ENCODE data around the gene SLC16A3.

The SLC16A3 gene

GRCh38 chr17:82269138-82269881 lies 40.5 kb downstream of the SLC16A3 start:
- H3K79me2 ChIP-seq (ENCODE audit: low read length) = peaks cover 85% of the 10 kb centered on the region
- no peaks in the 10 kb centered on the region for H3K9me3 ChIP-seq (ENCODE audit: insufficient read depth, low read length)
- H3K4me1 ChIP-seq (ENCODE audit: low read length) = peaks cover 12% of the 10 kb centered on the region
- no peak overlapping the region for H3K4me2 ChIP-seq (ENCODE audit: low read length)
- H2AFZ ChIP-seq (ENCODE audit: low read depth, low read length) = no peak overlapping the region
- H4K20me1 ChIP-seq (ENCODE audit: insufficient read depth, low read length) = peaks cover 70% of the 10 kb centered on the region
- no peak overlapping the region for H3K9ac ChIP-seq (ENCODE audit: low read length)
- H3K27me3 ChIP-seq (ENCODE audit: low read depth, low read length) = 0 out of 2 replicates have a peak, but pooled peaks cover 2% of the 10 kb centered on the region
- H3K36me3 ChIP-seq (replicated peaks; ENCODE audit: low read depth, low read length) = peaks cover 54% of the 10 kb centered on the region
- H3K4me3 ChIP-seq (ENCODE audit: low read length) = no peak overlapping the region
- TF ChIP-seq EZH2phosphoT487 (IDR thresholded peaks at IDR 0.05; ENCODE audit: low read depth) = no peak
- TF ChIP-seq, protein P1, sequence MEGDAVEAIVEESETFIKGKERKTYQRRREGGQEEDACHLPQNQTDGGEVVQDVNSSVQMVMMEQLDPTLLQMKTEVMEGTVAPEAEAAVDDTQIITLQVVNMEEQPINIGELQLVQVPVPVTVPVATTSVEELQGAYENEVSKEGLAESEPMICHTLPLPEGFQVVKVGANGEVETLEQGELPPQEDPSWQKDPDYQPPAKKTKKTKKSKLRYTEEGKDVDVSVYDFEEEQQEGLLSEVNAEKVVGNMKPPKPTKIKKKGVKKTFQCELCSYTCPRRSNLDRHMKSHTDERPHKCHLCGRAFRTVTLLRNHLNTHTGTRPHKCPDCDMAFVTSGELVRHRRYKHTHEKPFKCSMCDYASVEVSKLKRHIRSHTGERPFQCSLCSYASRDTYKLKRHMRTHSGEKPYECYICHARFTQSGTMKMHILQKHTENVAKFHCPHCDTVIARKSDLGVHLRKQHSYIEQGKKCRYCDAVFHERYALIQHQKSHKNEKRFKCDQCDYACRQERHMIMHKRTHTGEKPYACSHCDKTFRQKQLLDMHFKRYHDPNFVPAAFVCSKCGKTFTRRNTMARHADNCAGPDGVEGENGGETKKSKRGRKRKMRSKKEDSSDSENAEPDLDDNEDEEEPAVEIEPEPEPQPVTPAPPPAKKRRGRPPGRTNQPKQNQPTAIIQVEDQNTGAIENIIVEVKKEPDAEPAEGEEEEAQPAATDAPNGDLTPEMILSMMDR (IDR thresholded peaks at IDR 0.05; ENCODE audit: low read depth, low read length) = no peak
- no peak overlapping the region for H3K27ac ChIP-seq (ENCODE audit: low read length)

- no peak overlapping the region for H3K4me3 ChIP-seq (ENCODE audit: low read length)
- no peak overlapping the region for H3K9ac ChIP-seq (ENCODE audit: low read length)
- no peak overlapping the region for H2AFZ ChIP-seq (ENCODE audit: low read depth, low read length)
- peaks cover 5% of the 10 kb centered on the region; the same call in 1 of the 2 replicates for H3K27me3 ChIP-seq (ENCODE audit: low read depth, low read length)
- peaks cover 12% of the 10 kb centered on the region for H3K4me1 ChIP-seq (ENCODE audit: low read length)
- no peak overlapping the region for H3K4me2 ChIP-seq (ENCODE audit: low read length)
- peaks cover 83% of the 10 kb centered on the region for H3K79me2 ChIP-seq (ENCODE audit: low read length)
- peaks cover 70% of the 10 kb centered on the region for H4K20me1 ChIP-seq (ENCODE audit: insufficient read depth, low read length)
- TF ChIP-seq, protein P1 (IDR thresholded peaks at IDR 0.05; ENCODE audit: low read depth, low read length) = no peak
- no peak for TF ChIP-seq EZH2phosphoT487 (IDR thresholded peaks at IDR 0.05; ENCODE audit: low read depth)
- peaks cover 52% of the 10 kb centered on the region for H3K36me3 ChIP-seq (replicated peaks; ENCODE audit: low read depth, low read length)
- no peaks in the 10 kb centered on the region for H3K9me3 ChIP-seq (ENCODE audit: insufficient read depth, low read length)
- no peak overlapping the region for H3K27ac ChIP-seq (ENCODE audit: low read length)
Observed at GRCh38 chr17:82269882-82270500, 41.1 kb downstream of the SLC16A3 start.

DNA sequence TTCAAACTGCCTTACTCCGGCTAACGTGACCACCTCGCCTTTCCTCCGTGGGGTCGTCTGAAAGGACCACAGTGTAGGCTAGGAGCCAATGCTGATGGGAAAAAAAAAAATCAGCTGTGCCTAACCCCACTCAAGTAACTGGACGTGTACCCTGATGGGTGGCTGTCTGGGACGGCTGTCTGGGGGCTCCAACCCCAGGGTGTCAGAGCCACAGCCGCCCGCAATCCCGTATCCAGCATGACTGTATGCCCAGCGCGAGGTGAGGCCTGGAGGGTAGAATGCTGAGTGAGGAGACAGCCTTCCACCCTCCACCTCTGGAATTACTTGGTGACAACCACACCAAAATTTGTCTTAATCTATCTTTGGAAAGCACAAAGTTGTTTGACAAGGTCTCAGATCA lies 41.8 kb downstream of the SLC16A3 start:
- Histone ChIP-seq H3K27me3 (ENCODE audit: low read depth, low read length) (peaks cover 11% of the 10 kb centered on the region; the same call in 1 of the 2 replicates), H3K27ac (ENCODE audit: low read length) (no peak overlapping the region), H3K36me3 (replicated peaks; ENCODE audit: low read depth, low read length) (peaks cover 47% of the 10 kb centered on the region), H3K4me1 (ENCODE audit: low read length) (peaks cover 12% of the 10 kb centered on the region), H3K4me3 (ENCODE audit: low read length) (no peak overlapping the region), H3K79me2 (ENCODE audit: low read length) (peaks cover 77% of the 10 kb centered on the region), H3K9me3 (ENCODE audit: insufficient read depth, low read length) (no peaks in the 10 kb centered on the region), H3K4me2 (ENCODE audit: low read length) (no peak overlapping the region), H3K9ac (ENCODE audit: low read length) (no peak overlapping the region), H4K20me1 (ENCODE audit: insufficient read depth, low read length) (peaks cover 68% of the 10 kb centered on the region), H2AFZ (ENCODE audit: low read depth, low read length) (no peak overlapping the region)
- no peak for TF ChIP-seq EZH2phosphoT487 (IDR thresholded peaks at IDR 0.05; ENCODE audit: low read depth)
- TF ChIP-seq, protein P1 (IDR thresholded peaks at IDR 0.05; ENCODE audit: low read depth, low read length) = no peak

DNA sequence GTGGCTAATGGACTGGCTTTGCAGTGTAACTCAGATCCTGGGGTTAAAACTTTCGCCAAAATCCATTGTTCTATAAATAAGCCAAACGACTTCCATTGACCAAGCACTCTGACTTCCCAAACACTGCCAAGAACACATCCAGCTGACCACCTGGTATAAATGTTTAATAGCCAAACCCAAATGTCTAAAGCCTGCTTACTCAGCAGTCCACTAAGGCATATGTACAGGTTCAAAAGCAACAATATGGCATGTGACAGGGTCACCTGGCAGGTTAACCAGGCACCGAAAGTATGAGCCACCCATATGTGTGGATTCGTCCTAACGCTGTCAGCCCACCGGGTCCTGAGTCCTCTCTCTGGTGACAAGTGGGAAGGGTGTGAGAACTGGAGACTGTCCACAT lies 42.6 kb downstream of the SLC16A3 start:
- Histone ChIP-seq H2AFZ (ENCODE audit: low read depth, low read length) (no peak overlapping the region), H3K4me2 (ENCODE audit: low read length) (no peak overlapping the region), H4K20me1 (ENCODE audit: insufficient read depth, low read length) (peaks cover 60% of the 10 kb centered on the region), H3K36me3 (replicated peaks; ENCODE audit: low read depth, low read length) (peaks cover 40% of the 10 kb centered on the region), H3K9me3 (ENCODE audit: insufficient read depth, low read length) (no peaks in the 10 kb centered on the region), H3K79me2 (ENCODE audit: low read length) (peaks cover 70% of the 10 kb centered on the region), H3K27me3 (ENCODE audit: low read depth, low read length) (peaks cover 13% of the 10 kb centered on the region; the same call in 1 of the 2 replicates), H3K4me3 (ENCODE audit: low read length) (no peak overlapping the region), H3K4me1 (ENCODE audit: low read length) (peaks cover 12% of the 10 kb centered on the region), H3K9ac (ENCODE audit: low read length) (no peak overlapping the region), H3K27ac (ENCODE audit: low read length) (no peak overlapping the region)
- TF ChIP-seq, protein P1 (IDR thresholded peaks at IDR 0.05; ENCODE audit: low read depth, low read length) = no peak
- TF ChIP-seq EZH2phosphoT487 (IDR thresholded peaks at IDR 0.05; ENCODE audit: low read depth) = no peak

Measured in OCI-LY3 (cell line).